Esophagus squamous epithelium (tissue), 5 donors: ENCODE results near the gene KLK14. TPM values are rescaled to one million over a fixed set of nuclear protein-coding genes. Genes with fewer than 3 reads are reported as not detected.

Experiments
- DNase-seq: peaks from one replicate; lab custom pipeline; 2025; lab: John Stamatoyannopoulos, UW
- H3K27ac ChIP-seq, 4 donors: fragments of 200-600 bp; sonication (generic); one replicate each; pipeline ENCODE4 v1.5.1; 2016 to 2019; ENCODE audit warnings: mild to moderate bottlenecking in 1 of 4
- H3K27me3 ChIP-seq, 4 donors: fragments of 200-600 bp; sonication (generic); 1 replicate in 3 of 4; 2 replicates in 1 of 4; pipeline versions ENCODE4 v1.5.1 to v1.6.0; 2017 to 2021; ENCODE audit warnings: antibody characterized with exemption in 1 of 4
- H3K36me3 ChIP-seq, 3 donors: fragments of 200-600 bp; sonication (generic); one replicate each; pipeline ENCODE4 v1.5.1; 2016 to 2019
- H3K4me1 ChIP-seq, 3 donors: fragments of 200-600 bp; sonication (generic); one replicate each; pipeline ENCODE4 v1.5.1; 2017 to 2019
- H3K4me3 ChIP-seq, 4 donors: fragments of 200-600 bp; sonication (generic); 1 replicate in 3 of 4; 2 replicates in 1 of 4; pipeline ENCODE4 v1.5.1; 2016 to 2019; ENCODE audit warnings: mild to moderate bottlenecking in 2 of 4, moderate library complexity in 1 of 4
- H3K9me3 ChIP-seq, 3 donors: fragments of 200-600 bp; sonication (generic); one replicate each; pipeline ENCODE4 v1.5.1; 2016 to 2019
- POLR2A ChIP-seq, 4 donors: fragments of 450-650 bp; IDR thresholded peaks; one replicate each; pipeline ENCODE4 v1.6.1; 2017; ENCODE audit warnings: antibody characterized with exemption in 4 of 4, mild to moderate bottlenecking in 4 of 4, moderate library complexity in 3 of 4
- WGBS, 2 donors: methylation state at CpG; one replicate each; pipeline ENCODE4 v1.1.5; 2018; 5-methylcytosine and 5-hydroxymethylcytosine counted together
- intact Hi-C: fragments of 100-400 bp; cut with DNase I; formaldehyde crosslinking; loops from one replicate; pipeline ENCODE4 v1.15.0; 2022
- total RNA-seq, 4 donors: library from RNA; depleted of rRNA; stranded (reverse); fragments of >200 nt; gene quantifications; one replicate each; pipeline ENCODE4 v1.1.0, GENCODE V29; 2016
- TF ChIP-seq, protein P1 (sequence below), 6 experiments: fragments of 450-650 bp in 4 of 6; fragments of 200-600 bp in 2 of 6; sonication (generic) in 2 of 6; IDR thresholded peaks; one replicate each; pipeline ENCODE4 v1.5.1; 2016 to 2019; ENCODE audit warnings: antibody characterized with exemption in 6 of 6, mild to moderate bottlenecking in 4 of 6, moderate library complexity in 4 of 6
- donor health status: DM: yes; HTN: yes; CAD: no.

KLK14 gene
- total RNA-seq, 4 donors from 2014 or later: 0.66 TPM; not detected in 3

DNA sequence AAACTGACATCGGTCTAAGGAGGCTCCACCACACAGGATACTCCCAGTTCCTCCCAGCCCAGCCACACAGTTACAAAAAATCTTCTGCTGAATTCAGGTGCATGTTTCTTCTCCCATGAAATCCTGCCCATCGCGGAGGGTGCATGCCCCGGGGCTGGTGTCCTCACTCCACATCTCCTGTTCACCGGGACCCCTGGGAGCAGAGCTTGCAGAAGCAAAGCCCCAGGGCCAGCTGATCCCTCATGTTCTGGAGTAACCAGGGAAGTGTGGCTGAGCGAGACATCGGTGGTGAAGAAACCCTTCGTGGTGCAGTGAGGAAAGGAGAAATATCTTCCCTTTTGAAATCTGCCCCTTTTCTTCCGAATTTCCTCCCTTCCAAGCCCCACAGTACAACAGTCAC lies 41.1 kb upstream of the KLK14 start:
- no peaks in the 10 kb centered on the region for H3K36me3 ChIP-seq
- no peak for DNase-seq
- peak overlapping the region in 2 of 4 donors; percentile 55 to 76 for H3K27ac ChIP-seq
- WGBS, 2 donors: 75 to 78% methylated on average over 8 to 9 of the region's 9 CpGs
- H3K4me3 ChIP-seq: peak overlapping the region in 1 of 4 donors; percentile 8
- intact Hi-C loops: no loop called here
- peaks cover 0 to 31% (median 0%) of the 10 kb centered on the region in 4 donors for H3K27me3 ChIP-seq
- TF ChIP-seq POLR2A (IDR thresholded peaks at IDR 0.05): no peak
- TF ChIP-seq, protein P1, sequence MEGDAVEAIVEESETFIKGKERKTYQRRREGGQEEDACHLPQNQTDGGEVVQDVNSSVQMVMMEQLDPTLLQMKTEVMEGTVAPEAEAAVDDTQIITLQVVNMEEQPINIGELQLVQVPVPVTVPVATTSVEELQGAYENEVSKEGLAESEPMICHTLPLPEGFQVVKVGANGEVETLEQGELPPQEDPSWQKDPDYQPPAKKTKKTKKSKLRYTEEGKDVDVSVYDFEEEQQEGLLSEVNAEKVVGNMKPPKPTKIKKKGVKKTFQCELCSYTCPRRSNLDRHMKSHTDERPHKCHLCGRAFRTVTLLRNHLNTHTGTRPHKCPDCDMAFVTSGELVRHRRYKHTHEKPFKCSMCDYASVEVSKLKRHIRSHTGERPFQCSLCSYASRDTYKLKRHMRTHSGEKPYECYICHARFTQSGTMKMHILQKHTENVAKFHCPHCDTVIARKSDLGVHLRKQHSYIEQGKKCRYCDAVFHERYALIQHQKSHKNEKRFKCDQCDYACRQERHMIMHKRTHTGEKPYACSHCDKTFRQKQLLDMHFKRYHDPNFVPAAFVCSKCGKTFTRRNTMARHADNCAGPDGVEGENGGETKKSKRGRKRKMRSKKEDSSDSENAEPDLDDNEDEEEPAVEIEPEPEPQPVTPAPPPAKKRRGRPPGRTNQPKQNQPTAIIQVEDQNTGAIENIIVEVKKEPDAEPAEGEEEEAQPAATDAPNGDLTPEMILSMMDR (IDR thresholded peaks at IDR 0.05): no peak
- no peaks in the 10 kb centered on the region for H3K9me3 ChIP-seq
- H3K4me1 ChIP-seq: peaks cover 0 to 11% (median 0%) of the 10 kb centered on the region in 3 donors

DNA sequence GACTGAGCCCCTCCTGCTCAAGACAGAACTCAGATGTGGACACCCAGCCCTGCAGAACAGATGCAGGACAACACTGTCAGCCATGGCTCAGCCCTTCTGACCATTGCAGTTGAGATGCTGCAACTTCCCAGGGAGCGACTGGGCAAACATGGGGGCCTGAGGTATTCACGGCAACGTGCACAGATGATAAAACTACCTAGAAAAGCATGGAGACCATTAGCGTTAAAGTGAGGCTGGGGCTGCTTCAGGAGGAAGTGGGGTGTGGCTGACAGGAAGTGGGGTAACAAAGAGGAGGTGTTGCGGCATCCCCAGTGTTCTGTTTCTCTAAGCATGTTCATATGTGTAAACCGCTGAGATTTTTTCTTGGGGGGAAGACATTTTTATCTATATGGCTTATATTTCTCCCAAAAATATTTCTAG lies 40.7 kb upstream of the KLK14 start:
- Histone ChIP-seq H3K27ac (peak overlapping the region in 3 of 4 donors; percentile 35 to 77 (median 55)), H3K27me3 (peaks cover 0 to 30% (median 0%) of the 10 kb centered on the region in 4 donors), H3K4me3 (no peak overlapping the region), H3K4me1 (peaks cover 0 to 7% (median 0%) of the 10 kb centered on the region in 3 donors), H3K9me3 (no peaks in the 10 kb centered on the region), H3K36me3 (no peaks in the 10 kb centered on the region)
- no peak for DNase-seq
- TF ChIP-seq, protein P1 (IDR thresholded peaks at IDR 0.05): no peak
- no peak for TF ChIP-seq POLR2A (IDR thresholded peaks at IDR 0.05)
- WGBS, 2 donors: 56 to 67% methylated on average over 5 to 6 of the region's 6 CpGs
- intact Hi-C loops: no loop called here

DNA sequence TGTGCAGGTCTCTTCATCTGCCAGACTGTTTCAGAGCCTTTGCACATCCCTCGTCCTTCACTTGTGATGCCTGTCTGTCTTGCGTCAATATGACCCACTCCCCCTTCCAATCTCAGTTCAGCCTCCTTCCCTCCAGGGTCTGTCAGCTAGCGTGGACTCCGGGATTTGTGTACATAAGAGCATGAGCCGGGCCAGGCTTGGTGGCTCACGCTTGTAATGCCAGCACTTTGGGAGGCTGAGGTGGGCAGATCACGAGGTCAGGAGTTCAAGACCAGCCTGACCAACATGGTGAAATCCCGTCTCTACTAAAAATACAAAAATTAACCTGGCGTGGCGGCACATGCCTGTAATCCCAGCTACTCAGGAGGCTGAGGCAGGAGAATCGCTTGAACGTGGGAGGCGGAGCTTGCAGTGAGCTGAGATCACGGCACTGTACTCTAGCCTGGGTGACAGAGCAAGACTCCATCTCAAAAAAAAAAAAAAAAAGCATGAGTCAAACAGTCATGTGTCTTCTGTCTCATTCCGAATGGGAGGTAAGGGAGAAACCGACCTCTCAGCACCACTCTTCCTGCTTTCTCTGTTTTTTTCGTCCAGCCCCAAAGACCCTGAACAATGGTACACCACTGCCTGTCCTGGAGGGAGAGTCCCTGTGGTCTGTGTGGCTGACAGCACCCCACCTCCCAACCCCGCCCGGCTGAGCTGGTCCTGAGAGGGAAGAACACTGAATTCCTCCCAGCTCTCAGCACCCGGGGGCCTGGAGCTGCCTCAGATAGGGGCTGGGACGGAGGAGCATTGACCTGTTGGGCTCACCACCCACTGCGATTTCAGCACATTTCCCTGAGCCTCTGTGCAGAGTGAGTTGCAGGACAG lies 39.7 kb upstream of the KLK14 start:
- Histone ChIP-seq H3K9me3 (no peaks in the 10 kb centered on the region), H3K36me3 (no peaks in the 10 kb centered on the region), H3K4me3 (no peak overlapping the region), H3K4me1 (peaks cover 0 to 5% (median 0%) of the 10 kb centered on the region in 3 donors), H3K27me3 (peaks cover 0 to 26% (median 0%) of the 10 kb centered on the region in 4 donors), H3K27ac (peak overlapping the region in 3 of 4 donors; percentile 35 to 77 (median 46))
- no peak for DNase-seq
- 62 to 70% methylated on average over 13 to 18 of the region's 22 CpGs for WGBS, 2 donors
- no peak for TF ChIP-seq POLR2A (IDR thresholded peaks at IDR 0.05)
- TF ChIP-seq, protein P1 (IDR thresholded peaks at IDR 0.05): no peak
- intact Hi-C loops: no loop called here

DNA sequence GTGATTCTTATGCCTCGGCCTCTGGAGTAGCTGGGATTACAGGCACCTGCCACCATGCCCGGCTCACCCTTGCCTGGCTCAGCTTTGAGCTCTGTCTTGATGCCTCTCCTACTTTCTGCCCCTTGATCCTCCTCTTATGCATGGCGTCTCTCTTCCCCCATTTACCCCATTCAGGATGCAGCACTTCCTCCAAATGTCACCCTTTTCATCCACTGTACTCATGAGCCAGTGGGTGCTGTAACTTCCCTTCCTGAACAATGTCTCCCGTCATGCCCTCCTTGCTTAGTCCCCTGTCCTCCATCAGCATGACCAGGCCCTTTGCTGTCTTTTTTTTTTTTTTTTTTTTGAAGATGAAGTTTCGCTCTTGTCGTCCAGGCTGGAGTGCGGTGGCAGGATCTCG lies 38.6 kb upstream of the KLK14 start:
- Histone ChIP-seq H3K4me3 (no peak overlapping the region), H3K27ac (no peak overlapping the region), H3K4me1 (peaks cover 0 to 5% (median 0%) of the 10 kb centered on the region in 3 donors), H3K27me3 (peaks cover 0 to 32% (median 0%) of the 10 kb centered on the region in 4 donors), H3K9me3 (no peaks in the 10 kb centered on the region), H3K36me3 (no peaks in the 10 kb centered on the region)
- intact Hi-C loops: no loop called here
- WGBS, 2 donors: 83 to 84% methylated on average over 8 of the region's 8 CpGs
- no peak for DNase-seq
- TF ChIP-seq POLR2A (IDR thresholded peaks at IDR 0.05): no peak
- TF ChIP-seq, protein P1 (IDR thresholded peaks at IDR 0.05): no peak

DNA sequence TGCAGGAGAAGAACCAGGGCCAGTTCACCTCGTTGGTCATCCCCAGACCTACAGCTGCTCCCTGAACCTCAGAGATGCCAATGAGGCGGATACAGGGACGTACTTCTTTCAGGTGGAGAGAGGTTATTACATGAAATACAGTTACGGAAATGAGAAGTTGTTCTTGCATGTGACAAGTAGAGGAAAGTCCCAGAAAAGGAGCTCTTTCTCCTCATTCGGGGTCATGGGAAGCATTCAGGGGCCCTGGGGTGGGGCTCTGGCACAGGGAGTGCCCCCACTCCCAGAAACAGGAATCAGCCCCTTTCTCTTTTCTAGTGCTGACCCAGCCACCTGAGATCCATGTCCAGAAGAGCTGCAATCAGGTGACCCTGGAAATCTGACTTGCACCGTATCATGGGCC lies 37.5 kb upstream of the KLK14 start:
- intact Hi-C loops: no loop called here

More for the DNA sequence above, 37.5 kb upstream of the KLK14 start:
- H3K4me3 ChIP-seq: no peak overlapping the region
- H3K36me3 ChIP-seq: no peaks in the 10 kb centered on the region
- H3K9me3 ChIP-seq: no peaks in the 10 kb centered on the region
- no peak for TF ChIP-seq POLR2A (IDR thresholded peaks at IDR 0.05)
- TF ChIP-seq, protein P1 (IDR thresholded peaks at IDR 0.05): no peak
- DNase-seq: no peak
- WGBS, 2 donors: 50 to 85% methylated on average over 2 to 4 of the region's 6 CpGs
- H3K27ac ChIP-seq: no peak overlapping the region
- peaks cover 0 to 5% (median 0%) of the 10 kb centered on the region in 3 donors for H3K4me1 ChIP-seq
- H3K27me3 ChIP-seq: peaks cover 0 to 32% (median 0%) of the 10 kb centered on the region in 4 donors
